ENCODE measurements around the gene MTHFSD.

MTHFSD gene

GRCh38 chr16:86528061-86528929 lies 26.7 kb downstream of the MTHFSD start:
- TF ChIP-seq ZFP30 (CRISPR knock-in tag; IDR thresholded peaks at IDR 0.05) (no peak), CREB5 (CRISPR knock-in tag; IDR thresholded peaks at IDR 0.05; ENCODE audit: low read depth) (no peak), ISL1 (CRISPR knock-in tag; IDR thresholded peaks at IDR 0.05) (no peak), ARNTL (CRISPR knock-in tag; IDR thresholded peaks at IDR 0.05; ENCODE audit: borderline replicate concordance, low read depth) (no peak), RARB (CRISPR knock-in tag; IDR thresholded peaks at IDR 0.05) (no peak), ZNF565 (CRISPR knock-in tag; conservative IDR thresholded peaks at IDR 0.05; ENCODE audit: low read depth) (no peak), CSDC2 (CRISPR knock-in tag; IDR thresholded peaks at IDR 0.05) (no peak), OSR1 (CRISPR knock-in tag; IDR thresholded peaks at IDR 0.05) (no peak), ZC3H10 (CRISPR knock-in tag; IDR thresholded peaks at IDR 0.05) (no peak), TSHZ2 (CRISPR knock-in tag; IDR thresholded peaks at IDR 0.05) (no peak), SNAI2 (CRISPR knock-in tag; IDR thresholded peaks at IDR 0.05) (no peak)
- no peak for ATAC-seq

GRCh38 chr16:86527366-86527765 lies 27.7 kb downstream of the MTHFSD start:
- ATAC-seq: no peak
- TF ChIP-seq TCF4 (CRISPR knock-in tag; IDR thresholded peaks at IDR 0.05; ENCODE audit: borderline replicate concordance): no peak

- no peak for ATAC-seq
- no peak for TF ChIP-seq ISL1 (CRISPR knock-in tag; IDR thresholded peaks at IDR 0.05)
- TF ChIP-seq PPARA (CRISPR knock-in tag; IDR thresholded peaks at IDR 0.05; ENCODE audit: borderline replicate concordance): no peak
- TF ChIP-seq ZNF70 (CRISPR knock-in tag; IDR thresholded peaks at IDR 0.05): no peak
- no peak for TF ChIP-seq BACH2 (CRISPR knock-in tag; IDR thresholded peaks at IDR 0.05; ENCODE audit: borderline replicate concordance)
- TF ChIP-seq CREB5 (CRISPR knock-in tag; IDR thresholded peaks at IDR 0.05; ENCODE audit: low read depth): no peak
- TF ChIP-seq ESRRG (CRISPR knock-in tag; IDR thresholded peaks at IDR 0.05): no peak
- no peak for TF ChIP-seq ZNF565 (CRISPR knock-in tag; conservative IDR thresholded peaks at IDR 0.05; ENCODE audit: low read depth)
- no peak for TF ChIP-seq CSDC2 (CRISPR knock-in tag; IDR thresholded peaks at IDR 0.05)
- TF ChIP-seq PATZ1 (CRISPR knock-in tag; IDR thresholded peaks at IDR 0.05; ENCODE audit: borderline replicate concordance): no peak
- no peak for TF ChIP-seq CSRNP3 (CRISPR knock-in tag; IDR thresholded peaks at IDR 0.05)
- TF ChIP-seq TSHZ2 (CRISPR knock-in tag; IDR thresholded peaks at IDR 0.05): no peak
- TF ChIP-seq TOX (CRISPR knock-in tag; IDR thresholded peaks at IDR 0.05; ENCODE audit: borderline replicate concordance): no peak
- no peak for TF ChIP-seq TCF4 (CRISPR knock-in tag; IDR thresholded peaks at IDR 0.05; ENCODE audit: borderline replicate concordance)
- TF ChIP-seq ZFP30 (CRISPR knock-in tag; IDR thresholded peaks at IDR 0.05): no peak
- no peak for TF ChIP-seq ZFP3 (CRISPR knock-in tag; IDR thresholded peaks at IDR 0.05)
- no peak for TF ChIP-seq RARB (CRISPR knock-in tag; IDR thresholded peaks at IDR 0.05)
These were observed 29.3 kb downstream of the MTHFSD start for GRCh38 chr16:86525696-86526095.
